Mesothelial cell of epicardium (in vitro differentiated cells): ENCODE data around the gene NBEA. TPM values are rescaled to one million over a fixed set of nuclear protein-coding genes. Genes with fewer than 3 reads are reported as not detected.

ENCODE experiments used
- DNase-seq, 2 experiments: peaks; one replicate each; pipeline ENCODE4 v3.0.0; 2021; ENCODE audit warnings: low spot score in 2 of 2; ENCODE audit not compliant: unreplicated experiment in 2 of 2
- H3K27ac Mint-ChIP-seq: 2 replicates; pipeline ENCODE4 v1.8.0; 2021; ENCODE audit warnings: mixed read lengths
- H3K27me3 Mint-ChIP-seq: 2 replicates; pipeline ENCODE4 v1.8.0; 2021; ENCODE audit warnings: low read depth, mixed read lengths
- H3K36me3 Mint-ChIP-seq: 2 replicates; pipeline ENCODE4 v1.8.0; 2021; ENCODE audit warnings: mixed read lengths
- H3K4me1 Mint-ChIP-seq: 2 replicates; pipeline ENCODE4 v1.8.0; 2021; ENCODE audit warnings: mixed read lengths
- H3K4me3 Mint-ChIP-seq: 2 replicates; pipeline ENCODE4 v1.8.0; 2021; ENCODE audit warnings: mild to moderate bottlenecking, moderate library complexity, mixed read lengths
- H3K9me3 Mint-ChIP-seq: 2 replicates; pipeline ENCODE4 v1.8.0; 2021; ENCODE audit warnings: mixed read lengths
- total RNA-seq: library from RNA; stranded (reverse); gene quantifications from 3 replicates; pipeline ENCODE4 v1.2.1, GENCODE V29; 2021
- TF ChIP-seq, protein P1 (sequence below): fragments of 200-600 bp; sonication (generic); IDR thresholded peaks from one replicate; pipeline ENCODE4 v1.5.0; 2021; ENCODE audit warnings: antibody characterized with exemption; ENCODE audit not compliant: unreplicated experiment

The NBEA gene
- total RNA-seq, 1 donor from 2014 or later: 32.8 TPM

DNA sequence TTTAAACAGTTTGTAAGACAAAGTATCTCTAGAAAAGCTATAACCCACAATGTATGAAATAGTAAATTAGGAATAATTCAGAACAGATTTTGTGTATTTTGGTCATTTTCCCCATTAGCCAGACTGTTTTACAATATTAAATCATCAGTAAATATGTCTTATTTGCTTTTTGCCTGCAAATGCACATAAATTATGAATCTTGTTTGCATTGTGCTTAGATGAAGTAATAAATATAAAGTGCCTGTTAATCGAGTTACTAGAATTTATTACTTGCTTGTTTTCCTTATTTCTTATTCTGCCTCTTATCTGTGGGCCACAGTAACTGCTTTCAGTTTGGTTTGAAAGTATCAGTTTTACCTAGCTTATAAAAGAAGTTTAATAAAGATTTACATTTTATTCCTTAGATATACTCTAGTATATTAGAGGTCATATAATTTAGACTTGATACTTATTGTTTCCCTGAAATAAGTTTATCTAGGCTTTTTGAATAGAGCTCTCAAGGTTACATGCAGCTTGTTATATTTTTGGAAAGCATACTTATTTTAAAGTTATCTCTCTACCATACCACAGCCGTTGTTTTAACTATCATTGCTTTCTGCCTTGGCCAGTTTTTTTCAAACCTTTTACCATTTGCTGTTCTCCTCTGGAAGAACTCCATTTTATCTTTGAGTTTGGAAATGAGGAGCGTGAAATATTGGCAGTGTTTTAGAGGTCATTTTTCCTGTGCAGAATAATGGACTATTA lies 238.0 kb downstream of the NBEA start:
- TF ChIP-seq, protein P1, sequence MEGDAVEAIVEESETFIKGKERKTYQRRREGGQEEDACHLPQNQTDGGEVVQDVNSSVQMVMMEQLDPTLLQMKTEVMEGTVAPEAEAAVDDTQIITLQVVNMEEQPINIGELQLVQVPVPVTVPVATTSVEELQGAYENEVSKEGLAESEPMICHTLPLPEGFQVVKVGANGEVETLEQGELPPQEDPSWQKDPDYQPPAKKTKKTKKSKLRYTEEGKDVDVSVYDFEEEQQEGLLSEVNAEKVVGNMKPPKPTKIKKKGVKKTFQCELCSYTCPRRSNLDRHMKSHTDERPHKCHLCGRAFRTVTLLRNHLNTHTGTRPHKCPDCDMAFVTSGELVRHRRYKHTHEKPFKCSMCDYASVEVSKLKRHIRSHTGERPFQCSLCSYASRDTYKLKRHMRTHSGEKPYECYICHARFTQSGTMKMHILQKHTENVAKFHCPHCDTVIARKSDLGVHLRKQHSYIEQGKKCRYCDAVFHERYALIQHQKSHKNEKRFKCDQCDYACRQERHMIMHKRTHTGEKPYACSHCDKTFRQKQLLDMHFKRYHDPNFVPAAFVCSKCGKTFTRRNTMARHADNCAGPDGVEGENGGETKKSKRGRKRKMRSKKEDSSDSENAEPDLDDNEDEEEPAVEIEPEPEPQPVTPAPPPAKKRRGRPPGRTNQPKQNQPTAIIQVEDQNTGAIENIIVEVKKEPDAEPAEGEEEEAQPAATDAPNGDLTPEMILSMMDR: no peak
- Mint-ChIP-seq H3K27ac (peak overlapping the region; percentile 8), H3K4me3 (no peak overlapping the region), H3K36me3 (peaks cover 22% of the 10 kb centered on the region), H3K4me1 (peaks cover 10% of the 10 kb centered on the region), H3K9me3 (peaks cover 6% of the 10 kb centered on the region), H3K27me3 (no peaks in the 10 kb centered on the region)
- DNase-seq: no peak

DNA sequence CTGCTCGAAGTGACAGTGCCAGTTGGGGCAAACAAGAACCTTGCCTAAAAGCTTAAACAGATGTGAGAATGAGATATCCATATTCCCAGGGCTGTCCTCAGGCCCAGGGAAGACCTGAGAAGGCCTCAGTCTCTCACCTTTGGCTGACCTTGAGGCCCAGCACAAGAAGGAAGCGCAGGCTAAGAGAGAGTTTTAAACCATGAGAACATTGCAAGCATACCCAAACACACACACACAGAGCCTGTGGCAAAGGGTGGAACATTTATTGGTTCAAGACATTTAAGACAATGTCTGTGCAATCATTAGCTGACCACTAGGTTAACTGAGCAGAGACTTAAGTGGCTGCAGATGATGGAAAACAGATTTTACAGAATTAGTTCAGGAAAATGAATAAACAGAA lies 248.2 kb downstream of the NBEA start:
- Mint-ChIP-seq H3K36me3 (peaks cover 22% of the 10 kb centered on the region), H3K9me3 (peaks cover 12% of the 10 kb centered on the region), H3K4me3 (no peak overlapping the region), H3K27ac (no peak overlapping the region), H3K27me3 (no peaks in the 10 kb centered on the region), H3K4me1 (no peaks in the 10 kb centered on the region)
- TF ChIP-seq, protein P1: no peak
- DNase-seq: no peak

DNA sequence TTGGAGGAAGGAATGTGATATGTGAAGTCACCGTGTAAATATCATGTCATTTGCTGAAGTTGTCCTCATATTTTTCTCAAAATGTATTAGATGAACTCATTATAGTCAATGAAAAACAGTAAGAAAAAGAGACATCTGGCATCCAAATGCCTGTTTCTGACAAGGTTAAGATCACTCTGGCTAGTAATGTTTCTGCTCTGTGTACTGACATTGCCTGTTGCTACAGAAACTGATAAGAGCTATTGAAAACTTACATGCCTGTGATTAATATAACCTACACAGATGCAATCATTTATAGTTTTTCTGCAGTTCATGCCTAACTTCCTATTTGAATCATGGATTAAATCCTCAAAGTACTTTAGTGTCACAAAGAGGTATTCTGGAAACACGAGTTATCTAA lies 249.8 kb downstream of the NBEA start:
- Mint-ChIP-seq H3K9me3 (peaks cover 12% of the 10 kb centered on the region), H3K4me3 (no peak overlapping the region), H3K36me3 (peaks cover 19% of the 10 kb centered on the region), H3K27me3 (no peaks in the 10 kb centered on the region), H3K4me1 (no peaks in the 10 kb centered on the region), H3K27ac (no peak overlapping the region)
- no peak for DNase-seq
- TF ChIP-seq, protein P1: no peak

DNA sequence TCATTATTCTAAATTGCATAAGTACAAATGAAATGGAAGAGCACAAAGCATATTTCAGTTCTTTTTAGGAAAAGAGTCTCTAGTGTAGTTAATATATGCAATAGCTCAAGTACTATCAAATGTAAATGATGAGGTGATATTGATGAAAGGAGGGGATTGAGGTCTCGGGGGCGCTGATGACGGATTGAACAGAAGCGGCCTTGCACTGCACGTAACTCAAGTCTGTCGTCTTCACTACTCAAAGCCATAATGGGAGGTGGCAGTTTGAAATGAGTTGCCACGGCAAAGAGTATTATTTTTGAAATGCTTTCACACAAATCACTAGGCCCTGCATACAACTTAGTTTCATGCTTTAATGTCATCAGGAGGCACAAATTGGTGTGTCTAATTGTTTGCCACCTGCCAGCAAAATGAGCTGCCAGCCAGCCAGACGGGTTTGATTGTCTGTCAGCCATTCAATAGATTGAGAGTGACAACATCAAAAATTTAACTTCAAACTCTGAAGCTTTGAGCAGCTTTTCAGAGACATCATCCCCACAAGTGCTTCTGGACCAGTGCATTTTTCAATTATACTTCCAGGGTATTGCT lies 256.6 kb downstream of the NBEA start:
- H3K9me3 Mint-ChIP-seq: no peaks in the 10 kb centered on the region
- no peak for DNase-seq
- H3K4me3 Mint-ChIP-seq: no peak overlapping the region
- no peak overlapping the region for H3K27ac Mint-ChIP-seq
- H3K36me3 Mint-ChIP-seq: peaks cover 2% of the 10 kb centered on the region
- no peaks in the 10 kb centered on the region for H3K27me3 Mint-ChIP-seq
- TF ChIP-seq, protein P1: no peak
- H3K4me1 Mint-ChIP-seq: no peaks in the 10 kb centered on the region

DNA sequence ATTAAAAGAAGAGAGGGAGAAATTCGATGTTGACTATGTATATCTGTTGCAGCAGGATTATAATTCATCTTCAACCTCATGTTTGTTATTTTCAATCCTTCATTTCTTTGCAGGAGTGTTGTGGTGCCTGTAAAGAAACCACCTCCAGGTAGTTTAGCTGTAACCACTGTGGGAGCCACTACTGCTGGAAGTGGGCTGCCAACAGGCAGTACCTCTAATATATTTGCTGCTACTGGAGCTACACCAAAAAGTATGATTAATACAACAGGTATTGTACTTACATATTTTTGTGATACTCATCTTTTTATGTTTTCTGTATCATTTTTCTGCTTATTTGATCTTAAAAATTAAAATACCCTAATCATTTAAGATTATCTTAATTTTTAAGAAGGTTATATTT lies 266.5 kb downstream of the NBEA start:
- H3K4me1 Mint-ChIP-seq: no peaks in the 10 kb centered on the region
- DNase-seq: no peak
- TF ChIP-seq, protein P1: no peak
- peaks cover 13% of the 10 kb centered on the region for H3K36me3 Mint-ChIP-seq
- H3K27ac Mint-ChIP-seq: no peak overlapping the region
- no peaks in the 10 kb centered on the region for H3K27me3 Mint-ChIP-seq
- peaks cover 5% of the 10 kb centered on the region for H3K9me3 Mint-ChIP-seq
- no peak overlapping the region for H3K4me3 Mint-ChIP-seq
